DND-41 (cell line): ENCODE measurements around the gene CBARP.
A peak's percentile ranks its signal among the peaks of the same experiment; 100 is the strongest.

Experiments
- CTCF ChIP-seq: IDR thresholded peaks from 2 replicates; pipeline ENCODE4 v1.5.1; 2012; ENCODE audit warnings: borderline replicate concordance, low read length, moderate library complexity, mild to moderate bottlenecking; ENCODE audit not compliant: poor library complexity, severe bottlenecking; ENCODE audit errors: extremely low read depth
- EZH2 ChIP-seq: IDR thresholded peaks from 3 replicates; pipeline ENCODE4 v1.6.1; 2012; ENCODE audit warnings: borderline replicate concordance, low read depth, mild to moderate bottlenecking, moderate library complexity, low read length, inconsistent platforms; ENCODE audit not compliant: severe bottlenecking

GRCh38 chr19:1275260-1275975 is 37.6 kb upstream of the CBARP start, which contains the start of gene FAM174C:
- peak; percentile 23 for TF ChIP-seq CTCF
- TF ChIP-seq EZH2: no peak
